GM12892 (cell line): Measurements from ENCODE around the gene CR2.

Experiments used
- POLR2A ChIP-seq: IDR thresholded peaks from 2 replicates; pipeline ENCODE4 v1.6.1; 2011; ENCODE audit warnings: low read depth, low read length, control low read depth
- POLR2AphosphoS5 ChIP-seq: IDR thresholded peaks from 2 replicates; pipeline ENCODE4 v1.6.1; 2011; ENCODE audit warnings: low read depth, low read length, control low read depth

DNA sequence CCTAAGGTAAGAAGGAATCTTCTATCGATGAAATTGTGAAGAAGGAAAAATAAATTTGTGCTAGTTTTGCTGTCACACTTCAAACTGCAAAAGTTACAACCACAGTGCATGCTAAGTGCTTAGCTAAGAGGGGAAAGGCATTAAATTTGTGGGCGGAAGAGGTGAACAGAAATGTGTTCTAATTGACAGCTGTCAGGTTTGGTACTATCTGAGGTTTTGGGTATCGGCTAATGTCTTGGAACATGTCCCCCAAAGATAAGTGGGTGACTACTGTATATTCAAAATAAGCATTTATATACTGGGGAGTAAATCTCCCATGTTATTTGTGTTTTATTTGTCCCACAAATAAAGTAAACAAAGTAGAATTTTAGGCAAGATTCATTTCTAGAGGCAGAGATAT lies 49.8 kb downstream of the CR2 start:
- TF ChIP-seq POLR2A (no peak), POLR2AphosphoS5 (no peak)
